PFSK-1 (cell line): ENCODE results near the gene RAPH1.

Source experiments
- FOXP2 ChIP-seq: optimal IDR thresholded peaks from 2 replicates; pipeline ENCODE3; 2011; ENCODE audit warnings: borderline replicate concordance, control low read depth, inconsistent platforms; ENCODE audit not compliant: insufficient read depth; ENCODE audit errors: extremely low read length, extremely low read depth
- POLR2AphosphoS5 ChIP-seq: IDR thresholded peaks from 2 replicates; pipeline ENCODE4 v1.6.1; 2012; ENCODE audit warnings: low read depth, mild to moderate bottlenecking, control low read depth, low read length, moderate library complexity
- SIN3A ChIP-seq: IDR thresholded peaks from 2 replicates; pipeline ENCODE4 v1.6.1; 2012; ENCODE audit warnings: mild to moderate bottlenecking, low read length, moderate library complexity, borderline replicate concordance; ENCODE audit not compliant: insufficient read depth
- TAF1 ChIP-seq: IDR thresholded peaks from 2 replicates; pipeline ENCODE4 v1.6.1; 2012; ENCODE audit warnings: low read length, control low read depth, borderline replicate concordance; ENCODE audit not compliant: insufficient read depth
- TF ChIP-seq, protein P1 (sequence below), 2 experiments: IDR thresholded peaks; 2 replicates each; pipeline versions ENCODE4 v1.6.1 to v1.8.0; 2011 to 2012; ENCODE audit warnings: low read depth in 2 of 2, low read length in 2 of 2, control low read depth in 1 of 2, inconsistent platforms in 1 of 2, mild to moderate bottlenecking in 1 of 2, moderate library complexity in 1 of 2; ENCODE audit not compliant: insufficient read depth in 1 of 2

RAPH1 gene

DNA sequence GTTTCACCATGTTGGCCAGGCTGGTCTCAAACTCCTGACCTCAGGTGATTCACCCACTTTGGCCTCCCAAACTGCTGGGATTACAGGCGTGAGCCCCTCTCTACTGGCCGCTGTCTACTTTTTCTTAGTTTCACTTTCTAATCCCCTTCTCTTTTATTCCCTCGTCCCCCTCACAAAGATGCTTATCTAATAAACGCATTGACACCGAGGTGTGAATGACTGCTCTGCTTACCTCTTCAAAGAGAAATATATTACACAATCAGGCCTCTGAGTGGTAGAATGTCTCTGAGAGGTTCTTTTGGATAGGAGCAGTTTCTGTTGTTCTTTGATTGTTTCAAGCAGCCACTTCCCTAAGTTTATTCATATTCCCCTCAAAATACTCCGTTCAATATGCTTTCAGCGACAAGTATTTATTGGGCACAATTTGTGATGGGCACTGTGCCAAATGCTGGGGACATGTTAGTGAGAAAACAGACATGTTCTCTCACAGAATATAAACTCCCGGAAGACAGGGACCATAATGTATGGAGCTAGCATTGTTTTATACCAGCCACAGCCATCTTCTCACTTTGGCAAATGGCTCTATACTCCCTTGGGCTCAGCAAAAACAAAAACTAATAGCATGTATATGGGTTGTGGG lies 34.7 kb upstream of the RAPH1 start:
- TF ChIP-seq SIN3A (no peak), POLR2AphosphoS5 (no peak), TAF1 (no peak), FOXP2 (no peak)
- TF ChIP-seq, protein P1, sequence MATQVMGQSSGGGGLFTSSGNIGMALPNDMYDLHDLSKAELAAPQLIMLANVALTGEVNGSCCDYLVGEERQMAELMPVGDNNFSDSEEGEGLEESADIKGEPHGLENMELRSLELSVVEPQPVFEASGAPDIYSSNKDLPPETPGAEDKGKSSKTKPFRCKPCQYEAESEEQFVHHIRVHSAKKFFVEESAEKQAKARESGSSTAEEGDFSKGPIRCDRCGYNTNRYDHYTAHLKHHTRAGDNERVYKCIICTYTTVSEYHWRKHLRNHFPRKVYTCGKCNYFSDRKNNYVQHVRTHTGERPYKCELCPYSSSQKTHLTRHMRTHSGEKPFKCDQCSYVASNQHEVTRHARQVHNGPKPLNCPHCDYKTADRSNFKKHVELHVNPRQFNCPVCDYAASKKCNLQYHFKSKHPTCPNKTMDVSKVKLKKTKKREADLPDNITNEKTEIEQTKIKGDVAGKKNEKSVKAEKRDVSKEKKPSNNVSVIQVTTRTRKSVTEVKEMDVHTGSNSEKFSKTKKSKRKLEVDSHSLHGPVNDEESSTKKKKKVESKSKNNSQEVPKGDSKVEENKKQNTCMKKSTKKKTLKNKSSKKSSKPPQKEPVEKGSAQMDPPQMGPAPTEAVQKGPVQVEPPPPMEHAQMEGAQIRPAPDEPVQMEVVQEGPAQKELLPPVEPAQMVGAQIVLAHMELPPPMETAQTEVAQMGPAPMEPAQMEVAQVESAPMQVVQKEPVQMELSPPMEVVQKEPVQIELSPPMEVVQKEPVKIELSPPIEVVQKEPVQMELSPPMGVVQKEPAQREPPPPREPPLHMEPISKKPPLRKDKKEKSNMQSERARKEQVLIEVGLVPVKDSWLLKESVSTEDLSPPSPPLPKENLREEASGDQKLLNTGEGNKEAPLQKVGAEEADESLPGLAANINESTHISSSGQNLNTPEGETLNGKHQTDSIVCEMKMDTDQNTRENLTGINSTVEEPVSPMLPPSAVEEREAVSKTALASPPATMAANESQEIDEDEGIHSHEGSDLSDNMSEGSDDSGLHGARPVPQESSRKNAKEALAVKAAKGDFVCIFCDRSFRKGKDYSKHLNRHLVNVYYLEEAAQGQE (IDR thresholded peaks at IDR 0.05; ENCODE audit: insufficient read depth in 1 of 2, low read depth in 2 of 2, low read length in 2 of 2) = no peak

DNA sequence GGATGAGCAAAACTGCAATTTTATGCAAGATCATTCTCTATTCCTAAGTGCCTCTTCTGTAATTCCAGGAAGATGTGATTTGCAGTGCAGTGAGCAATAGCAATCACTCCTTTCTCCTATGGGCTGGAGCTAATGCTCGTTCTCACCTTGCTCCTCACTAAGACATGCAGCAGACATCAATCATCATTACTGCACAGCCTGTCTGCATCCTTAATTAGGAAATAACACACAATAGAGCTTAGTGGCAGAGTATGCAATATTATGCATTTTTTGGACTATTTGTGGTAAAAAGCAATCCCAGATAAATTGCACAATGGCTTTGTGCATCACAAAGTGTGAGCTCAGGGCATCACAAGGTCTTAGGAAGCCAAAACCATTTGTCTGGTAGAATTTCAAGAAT lies 32.6 kb upstream of the RAPH1 start:
- TF ChIP-seq POLR2AphosphoS5 (no peak), SIN3A (no peak), TAF1 (no peak), FOXP2 (no peak)
- TF ChIP-seq, protein P1 (IDR thresholded peaks at IDR 0.05; ENCODE audit: insufficient read depth in 1 of 2, low read depth in 2 of 2, low read length in 2 of 2) = no peak

DNA sequence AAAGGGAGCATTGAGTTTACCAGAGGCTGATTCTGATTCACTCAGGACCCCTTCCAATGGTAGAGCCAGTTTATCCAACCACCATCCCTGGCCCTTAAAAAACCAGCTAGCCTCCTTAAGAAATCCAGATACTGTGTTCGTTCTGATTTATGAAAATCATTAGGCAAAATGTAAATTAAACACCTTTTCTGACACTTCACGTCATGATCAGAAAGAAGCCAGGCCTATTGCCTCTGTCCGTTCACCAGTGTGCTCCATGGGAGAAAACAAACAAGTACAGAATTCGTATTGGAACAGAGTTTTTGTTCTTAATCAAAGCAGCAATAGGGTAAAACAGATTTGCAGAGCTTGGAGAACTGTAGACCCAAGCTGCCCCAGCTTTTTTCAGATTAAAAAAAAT lies 31.1 kb upstream of the RAPH1 start:
- no peak for TF ChIP-seq POLR2AphosphoS5
- no peak for TF ChIP-seq SIN3A
- no peak for TF ChIP-seq TAF1
- TF ChIP-seq FOXP2 = no peak
- TF ChIP-seq, protein P1 (IDR thresholded peaks at IDR 0.05; ENCODE audit: insufficient read depth in 1 of 2, low read depth in 2 of 2, low read length in 2 of 2) = no peak

DNA sequence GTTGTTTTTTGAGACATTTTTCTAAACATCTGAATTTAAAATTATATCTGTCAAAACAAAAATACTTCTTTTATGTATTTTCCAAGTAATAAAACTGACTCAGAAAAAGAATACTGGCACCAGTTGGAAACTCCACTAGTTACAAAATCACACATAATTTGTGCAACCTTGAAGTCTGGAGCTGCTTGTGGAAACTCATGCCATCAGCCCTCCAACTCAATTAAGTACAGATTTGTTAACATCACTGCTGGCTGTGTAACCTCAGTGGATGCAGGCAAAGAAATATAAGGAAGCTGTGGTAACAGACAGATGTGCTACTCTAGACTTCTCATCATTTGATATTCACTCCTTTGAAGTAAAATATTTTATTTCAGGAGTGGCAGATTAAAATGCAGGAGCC lies 30.0 kb upstream of the RAPH1 start:
- TF ChIP-seq POLR2AphosphoS5 (no peak), FOXP2 (no peak), TAF1 (no peak)

DNA sequence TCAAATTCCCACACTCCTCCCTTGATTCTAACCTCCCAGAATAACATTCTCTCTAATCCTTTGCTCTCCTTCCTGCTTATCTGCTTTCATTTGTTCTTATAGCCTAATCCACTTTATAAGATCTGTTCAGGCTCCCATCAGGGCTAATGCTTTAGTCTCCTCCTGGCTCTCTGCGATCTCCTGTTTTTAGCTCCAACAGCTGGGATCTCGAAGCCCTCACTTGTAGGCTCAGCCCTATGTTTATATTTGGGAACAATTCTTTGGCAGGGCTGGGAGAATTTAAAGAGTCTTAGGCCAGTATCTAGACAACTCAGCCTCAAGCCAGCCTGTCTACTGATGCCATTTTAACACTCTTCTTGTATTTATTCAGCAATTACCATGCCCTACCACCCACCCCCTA lies 27.2 kb upstream of the RAPH1 start:
- TF ChIP-seq SIN3A (no peak), FOXP2 (no peak)
- TF ChIP-seq, protein P1 (IDR thresholded peaks at IDR 0.05; ENCODE audit: insufficient read depth in 1 of 2, low read depth in 2 of 2, low read length in 2 of 2) = no peak
